ENCODE data around the gene TRIO. TPM values are rescaled to one million over a fixed set of nuclear protein-coding genes. Genes with fewer than 3 reads are reported as not detected.

The TRIO gene
- total and polyA plus RNA-seq, 2 donors (not counting 1 experiment from before 2014, with no cell fraction given), result 134 to 281 TPM

GRCh38 chr5:14188778-14189177 lies 45.6 kb downstream of the TRIO start:
- TF ChIP-seq EZH2 (IDR thresholded peaks at IDR 0.05; ENCODE audit: low read length, missing control alignments), result no peak
- TF ChIP-seq, protein P1, sequence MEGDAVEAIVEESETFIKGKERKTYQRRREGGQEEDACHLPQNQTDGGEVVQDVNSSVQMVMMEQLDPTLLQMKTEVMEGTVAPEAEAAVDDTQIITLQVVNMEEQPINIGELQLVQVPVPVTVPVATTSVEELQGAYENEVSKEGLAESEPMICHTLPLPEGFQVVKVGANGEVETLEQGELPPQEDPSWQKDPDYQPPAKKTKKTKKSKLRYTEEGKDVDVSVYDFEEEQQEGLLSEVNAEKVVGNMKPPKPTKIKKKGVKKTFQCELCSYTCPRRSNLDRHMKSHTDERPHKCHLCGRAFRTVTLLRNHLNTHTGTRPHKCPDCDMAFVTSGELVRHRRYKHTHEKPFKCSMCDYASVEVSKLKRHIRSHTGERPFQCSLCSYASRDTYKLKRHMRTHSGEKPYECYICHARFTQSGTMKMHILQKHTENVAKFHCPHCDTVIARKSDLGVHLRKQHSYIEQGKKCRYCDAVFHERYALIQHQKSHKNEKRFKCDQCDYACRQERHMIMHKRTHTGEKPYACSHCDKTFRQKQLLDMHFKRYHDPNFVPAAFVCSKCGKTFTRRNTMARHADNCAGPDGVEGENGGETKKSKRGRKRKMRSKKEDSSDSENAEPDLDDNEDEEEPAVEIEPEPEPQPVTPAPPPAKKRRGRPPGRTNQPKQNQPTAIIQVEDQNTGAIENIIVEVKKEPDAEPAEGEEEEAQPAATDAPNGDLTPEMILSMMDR (conservative IDR thresholded peaks at IDR 0.05 in 1 of 2, IDR thresholded peaks at IDR 0.05 in 1 of 2; ENCODE audit: low read depth in 1 of 2, low read length in 2 of 2), result no peak
- Histone ChIP-seq H3K79me2 (ENCODE audit: control insufficient read depth, insufficient read depth, low read length) (peaks cover 94% of the 10 kb centered on the region), H3K4me1 (ENCODE audit: control insufficient read depth, extremely low read depth, insufficient read depth, low read length) (peaks cover 66% of the 10 kb centered on the region), H4K20me1 (ENCODE audit: control insufficient read depth, extremely low read depth, insufficient read depth, low read length) (no peaks in the 10 kb centered on the region), H3K27me3 (ENCODE audit: control insufficient read depth, insufficient read depth, low read length) (no peaks in the 10 kb centered on the region), H3K36me3 (ENCODE audit: control insufficient read depth, insufficient read depth, low read length) (no peaks in the 10 kb centered on the region), H3K4me2 (ENCODE audit: extremely low read depth, insufficient read depth, low read length) (no peak overlapping the region), H3K27ac (ENCODE audit: insufficient read depth, low read length) (peak overlapping the region; percentile 86), H2AFZ (ENCODE audit: low read length) (no peak overlapping the region), H3K9ac (ENCODE audit: insufficient read depth, low read length) (no peak overlapping the region), H3K4me3 (replicated peaks in 1 of 4; ENCODE audit: control extremely low read depth in 1 of 4, insufficient read depth in 1 of 4, low read depth in 3 of 4, low read length in 4 of 4) (no peak overlapping the region), H3K9me3 (ENCODE audit: control insufficient read depth, insufficient read depth, low read depth, low read length) (no peaks in the 10 kb centered on the region)
- DNase-seq (ENCODE audit: low read depth in 2 of 2), result peak in 1 of 2 donors; percentile 59

- Histone ChIP-seq H4K20me1 (ENCODE audit: control insufficient read depth, extremely low read depth, insufficient read depth, low read length) (no peaks in the 10 kb centered on the region), H3K27ac (ENCODE audit: insufficient read depth, low read length) (peak overlapping the region; percentile 86), H3K4me3 (replicated peaks in 1 of 4; ENCODE audit: control extremely low read depth in 1 of 4, insufficient read depth in 1 of 4, low read depth in 3 of 4, low read length in 4 of 4) (peak overlapping the region in 2 of 4 experiments; percentile 23 to 31), H3K9ac (ENCODE audit: insufficient read depth, low read length) (peak overlapping the region; percentile 28), H2AFZ (ENCODE audit: low read length) (no peak overlapping the region), H3K4me2 (ENCODE audit: extremely low read depth, insufficient read depth, low read length) (peak overlapping the region; percentile 85), H3K36me3 (ENCODE audit: control insufficient read depth, insufficient read depth, low read length) (no peaks in the 10 kb centered on the region), H3K27me3 (ENCODE audit: control insufficient read depth, insufficient read depth, low read length) (no peaks in the 10 kb centered on the region), H3K79me2 (ENCODE audit: control insufficient read depth, insufficient read depth, low read length) (peaks cover 94% of the 10 kb centered on the region), H3K4me1 (ENCODE audit: control insufficient read depth, extremely low read depth, insufficient read depth, low read length) (peaks cover 61% of the 10 kb centered on the region), H3K9me3 (ENCODE audit: control insufficient read depth, insufficient read depth, low read depth, low read length) (no peaks in the 10 kb centered on the region)
- TF ChIP-seq, protein P1 (conservative IDR thresholded peaks at IDR 0.05 in 1 of 2, IDR thresholded peaks at IDR 0.05 in 1 of 2; ENCODE audit: low read depth in 1 of 2, low read length in 2 of 2), result no peak
- TF ChIP-seq EZH2 (IDR thresholded peaks at IDR 0.05; ENCODE audit: low read length, missing control alignments), result no peak
- DNase-seq (ENCODE audit: low read depth in 2 of 2), result no peak
These were observed 46.5 kb downstream of the TRIO start for GRCh38 chr5:14189680-14190079.

GRCh38 chr5:14190194-14191164 lies 47.3 kb downstream of the TRIO start:
- Histone ChIP-seq H3K9me3 (ENCODE audit: control insufficient read depth, insufficient read depth, low read depth, low read length) (no peaks in the 10 kb centered on the region), H3K36me3 (ENCODE audit: control insufficient read depth, insufficient read depth, low read length) (no peaks in the 10 kb centered on the region), H4K20me1 (ENCODE audit: control insufficient read depth, extremely low read depth, insufficient read depth, low read length) (no peaks in the 10 kb centered on the region), H3K4me1 (ENCODE audit: control insufficient read depth, extremely low read depth, insufficient read depth, low read length) (peaks cover 53% of the 10 kb centered on the region), H3K79me2 (ENCODE audit: control insufficient read depth, insufficient read depth, low read length) (peaks cover 94% of the 10 kb centered on the region), H2AFZ (ENCODE audit: low read length) (no peak overlapping the region), H3K27me3 (ENCODE audit: control insufficient read depth, insufficient read depth, low read length) (no peaks in the 10 kb centered on the region), H3K27ac (ENCODE audit: insufficient read depth, low read length) (peak overlapping the region; percentile 90), H3K9ac (ENCODE audit: insufficient read depth, low read length) (no peak overlapping the region), H3K4me3 (replicated peaks in 1 of 4; ENCODE audit: control extremely low read depth in 1 of 4, insufficient read depth in 1 of 4, low read depth in 3 of 4, low read length in 4 of 4) (peak overlapping the region in 3 of 4 experiments; percentile 8 to 34 (median 29)), H3K4me2 (ENCODE audit: extremely low read depth, insufficient read depth, low read length) (peak overlapping the region; percentile 85)
- DNase-seq (ENCODE audit: low read depth in 2 of 2), result peak; percentile 97 to 100
- TF ChIP-seq, protein P1 (conservative IDR thresholded peaks at IDR 0.05 in 1 of 2, IDR thresholded peaks at IDR 0.05 in 1 of 2; ENCODE audit: low read depth in 1 of 2, low read length in 2 of 2), result no peak
- no peak for TF ChIP-seq EZH2 (IDR thresholded peaks at IDR 0.05; ENCODE audit: low read length, missing control alignments)
